HepG2 (cell line): Measurements from ENCODE around the gene MTF1. TPM values are rescaled to one million over a fixed set of nuclear protein-coding genes. Genes with fewer than 3 reads are reported as not detected.
A peak's percentile ranks its signal among the peaks of the same experiment; 100 is the strongest.

ENCODE experiments used
- ARHGAP35 ChIP-seq: sonication (generic); formaldehyde crosslinking; IDR thresholded peaks from 2 replicates; pipeline ENCODE4 v1.9.0; 2022; ENCODE audit warnings: mild to moderate bottlenecking, inconsistent platforms, moderate library complexity, missing genetic modification reagents, borderline replicate concordance
- EHMT2 ChIP-seq: fragments of 200-600 bp; sonication (generic); IDR thresholded peaks from 2 replicates; pipeline ENCODE4 v1.7.0; 2017; ENCODE audit warnings: antibody characterized with exemption, low read depth, low read length, borderline replicate concordance
- GABPB1 ChIP-seq: IDR thresholded peaks from 2 replicates; pipeline ENCODE4 v1.6.1; 2016; ENCODE audit warnings: mild to moderate bottlenecking, missing genetic modification reagents, moderate library complexity, missing compliant biosample characterization
- IRF9 ChIP-seq: sonication (generic); formaldehyde crosslinking; IDR thresholded peaks from 2 replicates; pipeline ENCODE4 v1.8.0; 2022; ENCODE audit warnings: missing genetic modification reagents, mild to moderate bottlenecking, borderline replicate concordance
- REST ChIP-seq, 2 experiments: IDR thresholded peaks; 2 replicates each; pipeline ENCODE4 v1.6.1; 2011 to 2012; ENCODE audit warnings: low read length in 2 of 2, borderline replicate concordance in 1 of 2, low read depth in 1 of 2, mild to moderate bottlenecking in 1 of 2, moderate library complexity in 1 of 2
- SIX1 ChIP-seq: sonication (generic); formaldehyde crosslinking; IDR thresholded peaks from 2 replicates; pipeline ENCODE4 v1.4.0; 2020; ENCODE audit warnings: missing genetic modification reagents, borderline replicate concordance
- SRSF1 ChIP-seq: fragments of 200-400 bp; formaldehyde crosslinking; optimal IDR thresholded peaks from 2 replicates; pipeline ENCODE3; 2017; ENCODE audit warnings: mild to moderate bottlenecking, low read depth, low read length, moderate library complexity
- TSC22D2 ChIP-seq: sonication (generic); formaldehyde crosslinking; IDR thresholded peaks from 2 replicates; pipeline ENCODE4 v1.5.1; 2020; ENCODE audit warnings: missing genetic modification reagents, mild to moderate bottlenecking, borderline replicate concordance
- XBP1 ChIP-seq: sonication (generic); formaldehyde crosslinking; IDR thresholded peaks from 2 replicates; pipeline ENCODE4 v1.5.0; 2020; ENCODE audit warnings: missing genetic modification reagents
- ZBTB4 ChIP-seq: sonication (generic); formaldehyde crosslinking; IDR thresholded peaks from 2 replicates; pipeline ENCODE4 v1.4.0; 2020; ENCODE audit warnings: missing genetic modification reagents, mild to moderate bottlenecking, borderline replicate concordance
- ZNF124 ChIP-seq: sonication (generic); formaldehyde crosslinking; IDR thresholded peaks from 2 replicates; pipeline ENCODE4 v1.4.0; 2020; ENCODE audit warnings: missing genetic modification reagents
- ZNF414 ChIP-seq: sonication (generic); formaldehyde crosslinking; IDR thresholded peaks from 2 replicates; pipeline ENCODE4 v1.5.0; 2020; ENCODE audit warnings: missing genetic modification reagents
- ZNF570 ChIP-seq: sonication (generic); formaldehyde crosslinking; IDR thresholded peaks from 2 replicates; pipeline ENCODE4 v1.4.0; 2020; ENCODE audit warnings: mild to moderate bottlenecking, missing genetic modification reagents, borderline replicate concordance
- ZNF687 ChIP-seq: sonication (generic); formaldehyde crosslinking; IDR thresholded peaks from 2 replicates; pipeline ENCODE4 v1.5.1; 2020; ENCODE audit warnings: mild to moderate bottlenecking, missing genetic modification reagents, moderate library complexity
- polyA plus RNA-seq, 8 experiments: library from polyadenylated mRNA; depleted of rRNA in 3 of 8; stranded (reverse) in 7 of 8; unstranded in 1 of 8; fragments of >200 nt; fragmentation: Illumina TruSeq in 4 of 8; extraction: Trizol in 4 of 8; gene quantifications; 2 replicates each; pipeline versions ENCODE4 v1.2.1 to v1.2.3, GENCODE V29; 2011 to 2016; ENCODE audit warnings: low read depth in 4 of 8, missing spikeins in 1 of 8, mixed read lengths in 1 of 8; ENCODE audit not compliant: insufficient read depth in 1 of 8
- total RNA-seq, 5 experiments: library from RNA; depleted of rRNA; stranded (reverse); fragments of >200 nt; fragmentation: Illumina TruSeq; extraction: Trizol; gene quantifications; 2 replicates each; pipeline ENCODE4 v1.2.3, GENCODE V29; 2016; ENCODE audit warnings: low read depth in 1 of 5

MTF1 gene
- total and polyA plus RNA-seq, 2 of the 13 experiments (the other 11 are each of a cell fraction or from before 2014, with no cell fraction given) = 2.4 to 3.3 TPM

GRCh38 chr1:37795340-37796125 lies 63.9 kb downstream of the MTF1 start (continued):
- TF ChIP-seq ZBTB4 (CRISPR knock-in tag) = no peak
- TF ChIP-seq TSC22D2 (CRISPR knock-in tag) = 0 out of 2 replicates have a peak, but pooled peaks have one; percentile 34
- no peak for TF ChIP-seq ZNF124 (CRISPR knock-in tag)
- no peak for TF ChIP-seq XBP1 (CRISPR knock-in tag)
- 0 out of 2 replicates have a peak, but pooled peaks have one; percentile 37 for TF ChIP-seq IRF9 (CRISPR knock-in tag)
- TF ChIP-seq ZNF570 (CRISPR knock-in tag) = no peak
- TF ChIP-seq ZNF414 (CRISPR knock-in tag) = no peak
- no peak for TF ChIP-seq SRSF1
- TF ChIP-seq ZNF687 (CRISPR knock-in tag) = peak; percentile 21; the same call in 1 of the 2 replicates
- no peak for TF ChIP-seq SIX1 (CRISPR knock-in tag)
- 0 out of 2 replicates have a peak, but pooled peaks have one; percentile 39 for TF ChIP-seq EHMT2
- peak; percentile 81 to 93 for TF ChIP-seq REST (IDR thresholded peaks at IDR 0.05; ENCODE audit: borderline replicate concordance in 1 of 2, low read depth in 1 of 2, low read length in 2 of 2)
- TF ChIP-seq GABPB1 = peak; percentile 43; the same call in 1 of the 2 replicates
- TF ChIP-seq ARHGAP35 = no peak
